GM18507 (cell line): Measurements from ENCODE around the gene PSMD12.
"Not testable (repeated sequence)": the region's sequence is repeated elsewhere in the genome, so short reads cannot be mapped to it uniquely, and the experiment has no call there.

ENCODE experiments used
- DNase-seq: peaks from one replicate; pipeline ENCODE4 v3.0.0; 2011; ENCODE audit warnings: low read depth; ENCODE audit not compliant: insufficient read length; ENCODE audit errors: extremely low spot score
- FAIRE-seq: peaks from 2 replicates; lab custom pipeline; 2011; peaks lifted over from hg19 to GRCh38; lab: Jason Lieb, UNC

Gene PSMD12

DNA sequence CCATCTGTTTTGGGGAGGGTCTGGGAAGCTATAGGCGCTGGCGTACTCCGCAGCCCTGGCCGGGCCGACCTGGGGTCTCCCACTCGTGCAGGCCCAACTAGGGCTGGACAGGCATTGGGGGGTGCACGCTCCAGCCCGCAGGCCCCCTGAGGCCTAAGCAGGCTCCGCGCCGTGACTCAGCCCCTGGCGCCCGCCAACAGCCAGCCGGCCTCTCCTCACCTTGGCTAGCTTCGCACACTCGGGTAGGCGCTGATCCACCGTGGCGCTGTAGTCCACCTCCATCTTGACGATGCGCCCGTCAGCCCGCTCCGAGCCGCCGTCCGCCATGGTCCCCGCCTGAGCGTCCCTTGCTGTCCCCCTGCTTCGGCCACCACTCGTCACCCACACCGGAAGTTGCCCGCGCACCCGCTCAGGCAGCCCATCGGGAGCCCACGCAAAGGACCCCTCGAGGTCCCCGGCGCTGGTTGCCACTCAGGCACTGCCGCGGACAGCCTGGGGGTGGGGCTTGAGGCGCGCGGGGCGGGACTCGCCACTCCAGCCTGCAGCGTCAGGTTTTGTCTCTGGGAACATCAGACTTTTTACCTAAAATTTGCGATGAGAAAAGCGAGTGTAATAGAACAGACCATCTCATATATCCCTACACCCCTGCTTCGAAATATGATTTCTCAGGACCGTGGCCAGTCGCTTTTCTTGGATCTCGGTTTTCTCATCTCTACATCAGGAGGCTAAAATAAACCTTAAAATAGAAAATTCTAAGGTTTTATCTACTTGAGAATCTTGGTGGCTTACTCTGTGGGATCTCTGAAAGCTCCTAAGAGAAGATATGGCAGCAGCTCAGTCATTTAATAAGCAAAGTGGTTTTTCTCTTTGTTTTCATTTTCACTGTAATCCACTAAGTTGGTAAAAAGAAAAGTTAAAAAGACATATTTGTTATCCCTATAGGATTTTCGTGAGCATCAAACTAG, at the start of gene PSMD12:
Gene PSMD12, minus strand, starts transcription at position 385 of the 965 bp plus-strand sequence. Its CDS starts 58 bp downstream, at position 327.
- FAIRE-seq (peak; percentile 90), DNase-seq (peak; percentile 88)

DNA sequence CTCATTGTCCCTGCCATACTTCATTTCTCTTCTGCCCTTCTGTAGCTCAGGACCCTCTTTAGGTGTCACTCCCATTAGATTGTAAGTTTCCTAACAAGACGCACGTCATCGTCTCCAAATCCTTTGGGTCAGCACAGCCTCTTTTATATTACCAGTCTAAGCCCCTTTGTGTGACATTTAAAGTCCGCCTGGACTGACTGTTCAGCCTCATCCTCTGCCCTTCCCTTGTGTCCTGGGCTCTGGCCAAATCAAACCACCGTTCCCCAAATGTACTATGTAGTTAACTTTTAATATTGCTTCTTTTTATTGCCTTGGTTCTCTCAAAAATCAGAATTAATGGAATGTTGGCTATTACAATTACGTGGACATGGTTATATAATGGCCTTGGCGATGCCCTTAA, 48.9 kb upstream of the PSMD12 start:
- FAIRE-seq (no peak), DNase-seq (no peak)

DNA sequence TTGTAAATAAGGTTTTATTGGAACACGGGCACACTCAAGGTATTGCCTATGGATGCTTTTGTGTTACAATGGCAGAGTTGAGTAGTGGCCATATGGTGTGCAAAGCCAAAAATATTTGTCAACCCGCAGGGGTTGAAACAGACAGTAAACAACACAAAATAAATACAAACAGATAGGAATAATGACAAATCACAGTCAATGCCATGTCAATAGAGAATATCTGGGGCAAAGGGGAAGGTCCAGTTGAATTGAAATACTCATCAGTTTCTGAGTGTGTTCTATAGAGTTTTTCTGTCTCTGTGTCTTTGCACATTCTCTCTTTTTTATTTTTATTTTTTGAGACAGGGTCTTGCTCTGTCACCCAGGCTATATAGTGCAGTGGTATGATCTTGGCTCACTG, 48.2 kb upstream of the PSMD12 start:
- DNase-seq = no peak
- no peak for FAIRE-seq

DNA sequence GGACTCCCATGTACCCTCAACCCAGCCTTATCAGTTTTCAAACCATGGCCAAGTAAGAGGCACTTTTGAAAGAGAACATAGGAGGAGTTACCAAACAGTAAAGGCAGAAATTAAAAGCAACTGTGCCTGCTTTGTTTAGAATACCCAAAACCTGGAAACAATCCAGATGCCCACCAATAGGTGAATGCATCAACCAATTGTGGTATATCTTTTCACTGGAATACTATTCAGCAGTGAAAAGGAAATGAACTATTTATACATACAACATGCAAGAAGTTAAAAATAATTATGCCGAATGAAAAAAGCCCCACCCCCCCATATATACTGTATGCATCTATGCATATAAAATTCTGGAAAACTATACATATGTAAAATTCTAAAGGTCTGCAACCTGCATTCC, 47.8 kb upstream of the PSMD12 start:
- no peak for DNase-seq
- FAIRE-seq = no peak

DNA sequence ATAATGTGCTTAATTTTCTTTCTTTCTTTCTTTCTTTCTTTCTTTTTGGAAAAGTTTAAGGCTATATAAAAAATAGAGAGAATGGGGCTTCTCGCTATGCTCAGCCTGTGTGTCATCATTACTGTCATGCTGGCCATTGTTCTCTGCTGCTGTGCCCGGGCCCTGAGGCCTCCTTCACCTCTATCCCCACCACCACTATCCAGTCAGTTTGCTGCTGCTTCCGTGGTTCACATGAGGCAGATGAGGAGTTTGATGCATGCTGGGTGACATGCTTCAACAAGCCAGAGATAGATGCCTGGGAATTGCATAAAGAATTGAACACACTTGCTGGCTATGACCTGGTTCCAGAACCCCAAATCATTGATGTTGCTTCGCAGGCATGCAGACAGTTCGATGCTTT, 47.0 kb upstream of the PSMD12 start:
- no peak for DNase-seq
- no peak for FAIRE-seq

DNA sequence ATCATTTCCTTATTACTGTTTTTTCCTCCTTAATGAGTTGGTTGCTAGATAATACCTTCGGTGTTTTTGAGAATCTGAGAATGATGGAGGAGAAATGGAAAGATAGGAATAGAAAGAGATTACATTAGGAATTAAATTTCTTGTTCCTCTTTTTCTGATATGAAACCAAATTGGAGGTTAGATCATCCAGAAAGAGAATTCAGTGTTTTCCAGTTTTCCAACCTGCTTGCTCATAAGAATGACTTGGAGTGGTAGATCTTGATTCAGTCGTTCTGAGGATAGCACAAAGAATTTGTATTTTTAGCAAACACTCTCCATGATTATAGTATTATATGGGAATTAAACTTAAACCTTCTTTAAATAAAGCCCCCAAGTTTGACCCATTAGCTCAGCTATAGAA, 46.6 kb upstream of the PSMD12 start:
- FAIRE-seq (no peak), DNase-seq (no peak)

DNA sequence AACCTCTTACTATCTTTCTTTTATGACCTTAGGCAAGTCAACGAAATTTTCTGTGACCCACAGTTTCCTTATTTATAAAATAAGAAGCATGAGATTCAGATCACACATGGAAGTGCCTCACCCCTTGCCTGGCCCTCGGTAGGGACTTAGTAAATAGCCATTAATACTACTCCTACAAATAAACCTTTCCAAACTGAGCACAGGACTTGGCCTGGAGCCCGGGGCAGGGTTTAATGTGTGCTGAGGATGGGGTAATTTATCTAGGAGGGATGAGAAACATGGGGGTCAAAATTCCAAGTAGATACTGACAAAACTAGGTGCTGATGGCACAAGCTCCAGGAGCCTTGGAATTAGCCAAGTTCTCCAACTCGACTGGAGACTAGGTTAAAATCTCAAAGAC, 45.7 kb upstream of the PSMD12 start:
- FAIRE-seq (no peak), DNase-seq (no peak)

DNA sequence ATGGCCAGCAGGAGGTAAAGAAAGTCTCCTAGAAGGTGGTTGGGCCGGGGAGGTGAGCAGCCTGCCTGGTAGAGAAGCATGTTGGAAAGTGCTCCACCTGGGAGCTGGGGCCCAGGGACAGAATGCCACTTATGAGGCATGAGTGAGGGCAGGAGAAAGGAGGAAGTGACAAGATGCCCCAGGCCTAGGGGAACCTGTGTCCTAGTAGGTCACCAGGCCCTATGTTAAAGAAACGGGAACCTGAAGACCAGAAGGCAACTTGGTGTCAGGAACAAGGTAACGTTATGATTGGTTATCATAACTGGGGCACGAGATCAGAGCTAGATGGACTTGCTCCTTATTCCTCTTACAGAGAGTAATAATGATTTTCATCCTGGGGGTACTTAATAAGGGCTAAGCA, 45.0 kb upstream of the PSMD12 start:
- no peak for FAIRE-seq
- no peak for DNase-seq

DNA sequence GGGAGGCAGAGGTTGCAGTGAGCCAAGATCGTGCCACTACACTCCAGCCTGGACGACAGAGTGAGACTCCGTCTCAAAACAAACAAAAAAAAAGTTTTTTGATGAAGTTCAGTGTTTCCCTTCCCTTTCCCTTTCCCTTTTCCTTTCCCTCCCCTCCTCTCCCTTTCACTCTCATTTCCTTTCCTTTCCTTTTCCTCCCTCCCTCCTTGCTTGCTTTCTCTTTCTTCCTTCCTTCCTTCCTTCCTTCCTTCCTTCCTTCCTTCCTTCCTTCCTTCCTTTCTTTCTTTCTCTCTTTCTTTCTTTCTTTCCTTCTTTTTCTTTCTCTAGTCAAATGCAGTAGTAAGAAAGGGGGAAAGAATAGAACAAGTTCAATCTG, 42.1 kb upstream of the PSMD12 start:
- not testable (repeated sequence) for DNase-seq, FAIRE-seq

DNA sequence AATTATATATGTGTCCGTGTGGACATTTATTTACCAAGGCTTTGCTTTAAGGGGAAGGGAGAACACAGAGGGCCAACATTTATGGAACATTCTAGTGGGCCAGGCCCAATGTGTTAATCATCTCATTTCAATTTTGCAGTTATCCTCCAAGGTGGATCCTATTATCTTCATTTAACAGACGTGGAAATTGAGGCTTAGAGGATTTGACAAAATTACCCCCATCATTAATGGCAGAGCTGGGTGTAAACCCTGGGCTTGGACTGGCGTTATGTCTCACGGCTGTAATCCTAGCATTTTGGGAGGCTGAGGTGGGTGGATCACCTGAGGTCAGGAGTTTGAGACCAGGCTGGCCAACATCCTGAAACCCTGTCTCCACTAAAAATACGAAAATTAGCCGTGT, 37.1 kb upstream of the PSMD12 start:
- DNase-seq (no peak), FAIRE-seq (no peak)

DNA sequence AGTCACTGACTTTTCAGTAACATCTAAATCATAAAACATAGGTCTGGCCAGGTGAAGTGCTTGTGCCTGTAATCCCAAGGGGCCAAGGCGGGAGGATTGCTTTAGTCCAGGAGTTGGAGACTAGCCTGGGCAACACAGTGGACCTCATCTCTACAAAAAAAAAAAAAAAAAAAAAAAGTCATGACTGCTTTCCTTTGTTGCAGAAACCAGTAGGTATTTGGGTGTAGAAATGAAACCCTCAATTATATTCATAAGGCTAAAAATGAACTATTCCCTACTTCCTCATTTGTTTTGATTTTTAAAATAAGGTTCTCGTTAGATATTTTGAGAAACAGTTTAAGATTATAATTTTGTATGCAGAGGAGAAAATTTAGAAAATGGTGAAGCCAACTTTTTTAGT, 36.7 kb upstream of the PSMD12 start:
- no peak for FAIRE-seq
- DNase-seq = no peak

DNA sequence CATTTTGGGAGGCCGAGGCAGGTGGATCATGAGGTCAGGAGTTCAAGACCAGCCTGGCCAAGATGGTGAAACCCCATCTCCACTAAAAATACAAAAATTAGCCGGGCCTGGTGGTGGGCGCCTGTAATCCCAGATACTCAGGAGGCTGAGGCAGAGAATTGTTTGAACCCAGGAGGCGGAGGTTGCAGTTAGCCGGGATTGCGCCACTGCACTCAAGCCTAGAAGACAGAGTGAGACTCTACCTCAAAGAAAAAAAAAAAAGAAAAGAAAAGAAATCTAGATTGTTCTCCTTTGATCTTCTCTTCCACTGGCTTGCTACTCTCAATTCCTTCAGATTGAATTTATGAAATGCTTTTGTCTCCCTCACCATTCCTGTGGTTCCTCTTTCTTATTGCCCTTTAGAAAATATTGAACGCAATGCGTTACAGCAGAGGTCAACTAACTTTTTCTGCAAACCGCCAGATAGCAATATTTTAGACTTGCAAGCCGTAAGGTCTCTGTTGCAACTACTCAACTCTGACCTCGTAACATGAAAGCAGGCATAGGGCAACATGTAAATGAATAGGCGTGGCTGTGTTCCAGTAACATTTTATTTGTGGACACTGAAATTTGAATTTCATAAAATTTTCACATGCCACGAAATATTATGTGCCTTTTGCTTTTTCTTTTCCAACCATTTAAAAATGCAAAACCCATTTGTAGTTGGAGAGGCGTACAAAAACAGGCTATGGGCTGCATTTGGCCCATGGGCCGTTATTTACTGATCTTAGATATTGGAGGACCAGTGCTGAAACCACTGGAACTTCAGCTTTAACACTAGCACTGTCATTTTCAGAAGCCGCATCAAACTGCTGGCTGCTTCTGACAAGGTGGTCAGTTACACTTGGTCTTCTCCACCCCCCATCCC, 35.5 kb upstream of the PSMD12 start:
- no peak for DNase-seq
- no peak for FAIRE-seq

DNA sequence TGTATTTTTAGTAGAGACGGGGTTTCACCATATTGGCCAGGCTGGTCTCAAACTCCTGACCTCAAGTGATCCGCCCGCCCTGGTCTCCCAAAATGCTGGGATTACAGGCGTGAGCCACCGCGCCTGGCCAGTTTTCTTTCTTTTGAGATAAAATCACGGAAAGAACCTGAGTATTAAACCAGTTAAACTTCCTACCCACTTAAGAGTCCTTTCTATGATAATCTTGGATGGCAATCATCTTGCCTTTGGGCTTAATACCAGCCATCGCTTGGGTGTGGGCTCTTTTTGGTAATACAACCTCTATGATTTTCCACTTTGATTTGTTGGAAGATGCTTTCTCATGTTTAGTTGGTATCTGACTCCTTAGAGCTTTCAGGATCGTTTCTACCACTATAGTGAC, 34.7 kb upstream of the PSMD12 start:
- FAIRE-seq (no peak), DNase-seq (no peak)

DNA sequence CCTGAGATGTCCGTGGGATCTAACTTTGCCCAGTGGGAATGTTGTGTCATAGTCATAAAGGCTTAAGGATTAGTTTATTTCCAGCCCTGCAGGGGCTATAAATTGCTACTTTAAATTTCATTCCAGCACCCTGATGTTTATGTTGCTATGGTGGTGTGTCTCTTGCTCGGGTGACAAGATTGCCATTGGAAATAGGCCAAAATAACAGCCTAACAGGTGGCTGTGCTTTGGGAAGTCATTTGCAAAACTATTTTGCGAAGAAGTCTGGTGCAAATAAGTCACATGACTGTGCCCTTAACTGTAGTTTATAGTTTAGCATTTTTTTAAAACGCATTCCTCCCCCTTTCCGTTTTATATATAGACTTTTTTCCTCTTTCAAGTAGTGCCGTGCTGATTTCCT, 33.8 kb upstream of the PSMD12 start:
- DNase-seq (no peak), FAIRE-seq (no peak)

DNA sequence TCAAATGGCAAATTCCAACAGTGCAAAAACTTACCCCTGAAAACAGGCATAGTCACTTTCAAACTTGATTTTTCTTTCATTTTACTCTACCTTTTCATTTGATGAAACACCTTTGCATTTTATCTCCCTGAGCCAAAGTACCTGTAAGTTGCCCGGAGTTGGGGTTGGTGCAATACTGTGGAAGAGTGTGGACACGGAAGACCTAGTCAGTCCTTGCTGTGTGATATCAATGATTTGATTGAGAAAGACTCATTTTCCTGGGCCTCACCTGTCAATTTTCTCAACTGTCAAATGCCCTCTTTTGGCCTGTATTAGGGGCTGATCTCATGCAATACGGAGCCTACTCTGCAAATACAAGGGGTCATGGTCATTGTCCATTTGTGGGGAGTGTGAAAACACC, 33.3 kb upstream of the PSMD12 start:
- DNase-seq = no peak
- no peak for FAIRE-seq

DNA sequence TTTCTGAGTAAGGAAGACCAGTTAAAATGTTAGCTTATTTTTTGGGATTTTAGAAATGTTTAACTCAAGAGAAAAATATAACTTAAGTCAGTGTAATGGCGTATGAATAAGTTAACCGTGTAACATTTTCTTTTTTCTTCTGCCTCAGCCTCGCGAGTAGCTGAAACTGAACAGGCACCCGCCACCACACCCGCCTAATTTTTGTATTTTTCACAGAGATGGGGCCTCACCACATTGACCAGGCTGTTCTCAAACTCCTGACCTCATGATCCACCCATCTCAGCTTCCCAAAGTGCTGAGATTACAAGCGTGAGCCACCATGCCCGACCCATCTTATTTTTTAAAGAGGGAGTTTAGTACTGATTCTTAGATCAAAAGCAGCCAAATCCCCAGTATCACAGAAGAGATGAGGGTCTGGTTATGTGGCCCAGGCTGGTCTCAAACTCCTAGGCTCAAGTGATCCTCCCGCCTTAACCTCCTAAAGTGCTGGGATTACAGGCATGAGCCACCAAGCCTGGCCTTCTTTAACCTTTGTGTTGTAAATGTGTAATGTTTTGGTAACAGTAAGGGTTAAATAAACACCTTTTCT, 27.5 kb upstream of the PSMD12 start:
- no peak for FAIRE-seq
- no peak for DNase-seq

DNA sequence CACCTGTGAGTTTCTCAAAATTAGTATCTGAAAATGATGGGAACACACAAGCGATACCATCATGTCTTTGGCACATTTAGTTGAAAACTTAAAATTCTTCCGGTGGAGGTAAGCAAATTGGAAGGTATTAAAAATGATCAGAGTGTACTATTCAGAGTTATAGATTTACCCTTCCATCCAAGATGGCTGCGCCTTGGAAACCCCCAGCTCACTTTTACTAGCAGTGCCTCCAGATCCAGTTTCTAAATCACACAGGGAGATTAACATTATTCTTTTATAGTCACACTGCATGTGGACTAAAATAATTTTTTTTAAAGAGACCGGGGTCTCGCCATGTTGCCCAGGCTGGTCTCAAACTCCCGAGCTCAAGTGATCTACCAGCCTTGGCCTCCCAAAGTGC, 25.7 kb upstream of the PSMD12 start:
- FAIRE-seq (no peak), DNase-seq (no peak)

DNA sequence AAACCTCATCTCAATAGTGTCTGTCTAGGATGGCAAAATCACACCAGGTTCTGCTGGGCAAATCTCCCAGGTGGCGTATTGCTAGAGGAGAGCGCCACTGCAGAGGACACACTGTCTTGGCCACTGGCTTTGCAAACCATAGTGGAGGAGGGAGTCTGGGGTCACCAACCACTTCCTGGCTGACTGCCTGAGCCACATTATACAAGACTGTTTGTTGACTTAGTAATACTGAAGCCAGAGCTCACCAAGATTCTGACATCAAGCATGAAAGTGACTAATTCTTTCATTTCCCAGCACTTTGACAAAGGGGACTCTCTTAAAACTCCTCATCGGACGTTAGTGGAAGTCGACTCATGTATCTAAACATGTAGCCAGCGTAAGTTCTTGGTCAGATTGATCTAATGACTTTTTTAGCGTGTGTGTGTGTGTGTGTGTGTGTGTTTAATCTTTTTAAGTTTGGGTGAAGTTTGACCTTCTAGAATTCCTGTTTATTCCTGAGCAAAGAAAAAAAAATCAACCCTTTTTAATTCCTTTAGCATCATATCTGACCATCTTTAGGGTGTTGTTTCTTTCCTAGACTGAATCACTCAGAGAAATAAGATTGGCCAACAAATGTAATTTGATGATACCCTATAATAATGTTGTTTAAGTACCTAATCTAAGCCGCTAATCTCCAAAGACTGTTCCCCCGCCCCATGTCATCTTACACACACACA, 24.4 kb upstream of the PSMD12 start:
- FAIRE-seq (peak; percentile 83), DNase-seq (no peak)

DNA sequence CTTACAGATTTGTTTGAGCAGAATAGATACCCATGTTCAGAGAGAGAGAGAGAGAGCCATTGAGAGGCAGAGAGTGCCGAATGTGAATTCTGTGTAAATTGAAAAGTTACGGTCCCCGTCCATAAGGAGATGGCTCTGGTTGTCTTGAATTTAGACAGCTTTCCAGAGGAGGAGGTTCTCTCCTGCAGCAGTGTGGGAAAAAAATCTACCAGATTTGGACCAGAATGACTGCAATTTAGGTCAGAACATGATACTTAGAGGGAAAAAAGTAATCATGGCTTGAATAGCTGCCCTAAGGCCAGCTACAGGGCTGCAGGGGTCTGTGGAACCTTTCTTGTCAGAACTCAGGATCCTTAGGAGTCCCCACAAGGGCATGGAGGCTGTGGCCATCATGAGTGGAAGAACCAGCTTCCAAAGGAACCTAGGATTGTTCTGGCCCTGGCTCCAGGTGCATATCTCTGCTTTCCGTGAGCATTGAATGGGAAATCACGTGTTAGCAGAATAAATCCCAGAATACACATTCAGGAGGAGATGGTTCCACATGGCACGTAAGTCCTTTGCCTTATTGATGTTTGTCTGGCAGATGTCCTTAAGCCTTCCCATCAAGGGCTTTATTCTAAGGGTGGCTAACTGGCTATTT, 23.7 kb upstream of the PSMD12 start:
- no peak for FAIRE-seq
- DNase-seq = no peak
